Naive thymus-derived CD8-positive, alpha-beta T cell (primary cell): ENCODE measurements around the gene RNF126. TPM values are rescaled to one million over a fixed set of nuclear protein-coding genes. Genes with fewer than 3 reads are reported as not detected.
A peak's percentile ranks its signal among the peaks of the same experiment; 100 is the strongest.

ENCODE experiments used
- ATAC-seq, 2 donors: fragments of 150-1000 bp; cut with Tn5 transposase in 1 of 2; sonication (Bioruptor Pico), chemical (Tn5 transposase) in 1 of 2; 1 replicate in 1 of 2; 2 replicates in 1 of 2; pipeline ENCODE4 v1.10.0; 2021; ENCODE audit warnings: mild to moderate bottlenecking in 2 of 2, moderate library complexity in 2 of 2
- POLR2A ChIA-PET: fragments of 350-600 bp; sonication (Branson Sonifier 250); formaldehyde crosslinking; loops from one replicate; lab custom pipeline; 2021; ENCODE audit warnings: antibody characterized with exemption; lab: Charles Lee
- DNase-seq, 10 donors: peaks; one replicate each; pipeline versions ENCODE4 v3.0.0 to v3.0.0-alpha.2; 2020 to 2022
- H3K27ac Mint-ChIP-seq, 10 donors: one replicate each; pipeline ENCODE4 v1.8.0; 2020 to 2022; ENCODE audit warnings: mild to moderate bottlenecking in 10 of 10, mixed read lengths in 10 of 10, moderate library complexity in 4 of 10, inconsistent platforms in 1 of 10
- H3K27me3 Mint-ChIP-seq, 5 donors: one replicate each; pipeline ENCODE4 v1.8.0; 2021 to 2022; ENCODE audit warnings: mixed read lengths in 5 of 5
- H3K36me3 Mint-ChIP-seq, 3 donors: one replicate each; pipeline ENCODE4 v1.8.0; 2020 to 2022; ENCODE audit warnings: mixed read lengths in 3 of 3, mild to moderate bottlenecking in 2 of 3, inconsistent platforms in 1 of 3
- H3K4me1 Mint-ChIP-seq, 4 donors: one replicate each; pipeline ENCODE4 v1.8.0; 2021 to 2022; ENCODE audit warnings: mixed read lengths in 4 of 4
- H3K4me3 Mint-ChIP-seq, 10 donors: one replicate each; pipeline ENCODE4 v1.8.0; 2020 to 2022; ENCODE audit warnings: mild to moderate bottlenecking in 10 of 10, mixed read lengths in 10 of 10, moderate library complexity in 6 of 10, inconsistent platforms in 1 of 10
- H3K9me3 Mint-ChIP-seq, 9 donors: one replicate each; pipeline ENCODE4 v1.8.0; 2020 to 2022; ENCODE audit warnings: mixed read lengths in 9 of 9, mild to moderate bottlenecking in 3 of 9, inconsistent platforms in 1 of 9, moderate library complexity in 1 of 9
- polyA plus RNA-seq, 3 donors: library from polyadenylated mRNA; unstranded; fragments of 300-500 nt; fragmentation: Illumina TruSeq; gene quantifications; one replicate each; pipeline ENCODE4 v1.2.3, GENCODE V29; 2021
- total RNA-seq, 8 experiments: library from RNA in 2 of 8; stranded (reverse) in 2 of 8; gene quantifications; one replicate each; pipeline ENCODE4 v1.2.3 and lab custom pipeline; 2021 to 2026

The RNF126 gene
- total and polyA plus RNA-seq, 5 experiments from 2014 or later, result 56.2 to 125 (median 70.7) TPM

GRCh38 chr19:681029-682019, 18.3 kb upstream of the RNF126 start:
- POLR2A ChIA-PET, result interaction anchor here (0.6 to 1.5 kb wide), 4 partner anchors 20 to 175 kb away, joined by 4 to 5 read pairs (median 4); no protein-coding TSS in a partner anchor
- H3K9me3 Mint-ChIP-seq, result no peaks in the 10 kb centered on the region
- ATAC-seq (no peak), DNase-seq (peak in 8 of 10 donors; percentile 34 to 92 (median 62))
- peak overlapping the region; percentile 75 to 99 (median 96) for H3K4me3 Mint-ChIP-seq
- peak overlapping the region; percentile 86 to 99 (median 98) for H3K27ac Mint-ChIP-seq
- H3K27me3 Mint-ChIP-seq, result peaks cover 0 to 3% (median 0%) of the 10 kb centered on the region in 5 donors
- peaks cover 0 to 12% (median 4%) of the 10 kb centered on the region in 4 donors for H3K4me1 Mint-ChIP-seq
- no peaks in the 10 kb centered on the region for H3K36me3 Mint-ChIP-seq

GRCh38 chr19:680287-681028, 17.4 kb upstream of the RNF126 start:
- Mint-ChIP-seq H3K27me3 (peaks cover under 1 to 8% (median 1%) of the 10 kb centered on the region in 5 donors), H3K27ac (peak overlapping the region; percentile 86 to 99 (median 98)), H3K36me3 (no peaks in the 10 kb centered on the region), H3K4me1 (peaks cover 0 to 15% (median 5%) of the 10 kb centered on the region in 4 donors), H3K4me3 (peak overlapping the region; percentile 75 to 99 (median 96)), H3K9me3 (no peaks in the 10 kb centered on the region)
- ATAC-seq (peak; percentile 79 to 80), DNase-seq (peak; percentile 97 to 100 (median 100))
- POLR2A ChIA-PET, result interaction anchor here (0.6 to 2.0 kb wide), 7 partner anchors 17 to 174 kb away, joined by 4 to 15 read pairs (median 4); partner anchors contain the start of gene RNF126

GRCh38 chr19:679418-680286, 16.6 kb upstream of the RNF126 start:
- H3K4me3 Mint-ChIP-seq, result peak overlapping the region; percentile 56 to 97 (median 76)
- POLR2A ChIA-PET, result interaction anchor here (0.5 to 2.0 kb wide), 7 partner anchors 9 to 75 kb away, joined by 3 to 15 read pairs (median 4); partner anchors contain the start of genes POLRMT and RNF126
- DNase-seq (peak in 6 of 10 donors; percentile 19 to 39 (median 34)), ATAC-seq (peak in 1 of 2 donors; percentile 2)
- H3K4me1 Mint-ChIP-seq, result peaks cover 0 to 19% (median 7%) of the 10 kb centered on the region in 4 donors
- no peaks in the 10 kb centered on the region for H3K9me3 Mint-ChIP-seq
- H3K27me3 Mint-ChIP-seq, result peaks cover 5 to 15% (median 6%) of the 10 kb centered on the region in 5 donors
- H3K27ac Mint-ChIP-seq, result peak overlapping the region in 5 of 10 donors; percentile 13 to 63 (median 58)
- no peaks in the 10 kb centered on the region for H3K36me3 Mint-ChIP-seq

- peaks cover 5 to 19% (median 7%) of the 10 kb centered on the region in 5 donors for H3K27me3 Mint-ChIP-seq
- ATAC-seq (no peak), DNase-seq (no peak)
- H3K4me3 Mint-ChIP-seq, result peak overlapping the region; percentile 56 to 84 (median 74)
- peaks cover 0 to 19% (median 7%) of the 10 kb centered on the region in 4 donors for H3K4me1 Mint-ChIP-seq
- H3K27ac Mint-ChIP-seq, result peak overlapping the region in 4 of 10 donors; percentile 49 to 60 (median 54)
- H3K36me3 Mint-ChIP-seq, result no peaks in the 10 kb centered on the region
- POLR2A ChIA-PET, result interaction anchor here (0.5 to 2.0 kb wide), 5 partner anchors 8 to 45 kb away, joined by 3 to 15 read pairs (median 4); partner anchors contain the start of genes POLRMT and RNF126
- no peaks in the 10 kb centered on the region for H3K9me3 Mint-ChIP-seq
Measured at GRCh38 chr19:678791-679388, 15.9 kb upstream of the RNF126 start.

DNA sequence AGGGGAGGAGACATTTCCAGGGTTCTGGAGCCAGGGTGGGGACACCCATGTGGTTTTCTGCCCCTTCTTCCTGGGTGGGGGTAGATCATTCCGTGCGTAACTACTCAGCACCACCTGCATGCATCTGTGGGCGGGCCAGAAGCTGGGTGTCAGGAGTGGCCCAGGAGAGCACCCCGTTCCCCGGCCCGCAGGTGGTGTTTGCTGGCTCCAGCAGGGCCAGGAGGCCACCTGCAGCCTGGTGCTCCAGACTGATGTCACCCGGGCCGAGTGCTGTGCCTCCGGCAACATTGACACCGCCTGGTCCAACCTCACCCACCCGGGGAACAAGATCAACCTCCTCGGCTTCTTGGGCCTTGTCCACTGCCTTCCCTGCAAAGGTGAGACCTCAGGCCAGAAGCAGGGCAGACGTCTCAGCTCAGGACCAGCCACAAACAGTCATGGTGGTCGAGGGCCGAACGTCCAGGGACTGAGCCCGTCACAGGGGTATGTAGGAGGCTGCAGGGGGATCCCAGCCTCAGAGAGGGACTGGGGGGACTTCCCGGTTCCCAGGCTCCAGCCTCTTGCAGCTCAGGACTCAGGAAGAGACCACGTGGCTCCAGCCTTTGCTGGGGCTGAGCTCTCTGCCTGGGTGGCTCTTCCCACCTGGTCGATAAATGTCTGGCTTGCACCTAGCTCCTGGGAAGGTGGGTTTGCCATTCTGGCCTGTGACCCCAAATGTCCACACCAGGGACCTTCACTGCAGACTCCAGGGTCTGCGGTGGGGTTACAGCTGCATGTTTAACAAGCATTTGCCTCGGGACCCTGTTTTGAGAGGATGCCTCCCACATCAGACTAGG, 14.8 kb upstream of the RNF126 start:
- H3K4me1 Mint-ChIP-seq, result peaks cover 0 to 19% (median 8%) of the 10 kb centered on the region in 4 donors
- peak overlapping the region in 2 of 10 donors; percentile 51 to 53 for H3K27ac Mint-ChIP-seq
- H3K4me3 Mint-ChIP-seq, result peak overlapping the region in 6 of 10 donors; percentile 31 to 84 (median 50)
- peaks cover 7 to 24% (median 11%) of the 10 kb centered on the region in 5 donors for H3K27me3 Mint-ChIP-seq
- H3K9me3 Mint-ChIP-seq, result no peaks in the 10 kb centered on the region
- ATAC-seq, result no peak
- H3K36me3 Mint-ChIP-seq, result no peaks in the 10 kb centered on the region
- no peak for DNase-seq
- POLR2A ChIA-PET, result interaction anchor here (1.0 to 1.6 kb wide), 2 partner anchors 15 to 17 kb away, joined by 4 to 8 read pairs; partner anchors contain the start of genes PRSS57 and RNF126

- H3K27me3 Mint-ChIP-seq, result peaks cover 7 to 27% (median 11%) of the 10 kb centered on the region in 5 donors
- POLR2A ChIA-PET, result interaction anchor here (0.5 to 1.6 kb wide), 4 partner anchors 14 to 27 kb away, joined by 4 to 8 read pairs (median 6); partner anchors contain the start of genes PRSS57 and RNF126
- H3K4me3 Mint-ChIP-seq, result no peak overlapping the region
- H3K9me3 Mint-ChIP-seq, result no peaks in the 10 kb centered on the region
- no peaks in the 10 kb centered on the region for H3K36me3 Mint-ChIP-seq
- no peak for ATAC-seq
- H3K4me1 Mint-ChIP-seq, result peaks cover 0 to 19% (median 8%) of the 10 kb centered on the region in 4 donors
- H3K27ac Mint-ChIP-seq, result no peak overlapping the region
- DNase-seq, result no peak
Measured at GRCh38 chr19:677201-677600, 14.2 kb upstream of the RNF126 start.

DNA sequence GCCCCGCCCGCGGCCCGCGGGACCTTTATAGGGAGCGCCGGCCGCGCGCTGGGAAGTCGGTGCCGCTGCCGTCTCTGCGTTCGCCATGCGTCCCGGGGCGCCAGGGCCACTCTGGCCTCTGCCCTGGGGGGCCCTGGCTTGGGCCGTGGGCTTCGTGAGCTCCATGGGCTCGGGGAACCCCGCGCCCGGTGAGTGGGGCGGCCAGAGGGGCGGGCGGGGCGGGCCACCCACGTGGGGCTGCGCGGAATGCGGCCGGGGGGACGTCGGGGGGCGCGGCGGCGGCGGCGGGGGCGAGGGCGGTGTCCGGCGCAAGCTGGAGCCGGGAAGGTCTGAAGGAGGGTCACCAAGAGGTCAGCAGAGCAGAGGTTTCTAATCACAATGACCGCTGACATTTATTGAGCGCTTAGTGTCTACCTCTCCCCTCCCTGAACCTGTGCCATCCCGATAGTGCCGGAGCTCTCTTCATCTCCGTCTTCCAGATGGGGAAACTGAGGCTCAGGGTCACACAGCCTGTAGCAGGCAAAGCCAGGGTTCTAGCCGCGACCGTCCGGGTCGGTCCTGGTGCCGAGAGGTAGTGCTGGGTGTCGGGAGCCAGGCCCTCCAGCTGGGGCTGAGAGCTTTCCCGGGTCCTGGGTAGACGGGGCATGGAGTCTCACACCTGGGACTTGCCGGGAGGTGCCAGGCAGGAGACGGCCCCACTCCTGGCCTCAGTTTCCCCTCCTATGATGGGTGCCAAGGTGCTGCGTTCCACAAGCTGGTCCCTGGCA, 13.5 kb upstream of the RNF126 start, which contains the start of gene FSTL3:
Gene FSTL3, plus strand, starts transcription at position 54 of the 767 bp plus-strand sequence. Its CDS starts 32 bp downstream, at position 86.
- peaks cover 7 to 29% (median 11%) of the 10 kb centered on the region in 5 donors for H3K27me3 Mint-ChIP-seq
- peak within 1 kb of the TSS in 2 of 10 donors; percentile 14 to 32 for H3K27ac Mint-ChIP-seq
- H3K36me3 Mint-ChIP-seq, result no peaks in the 10 kb centered on the region
- H3K4me1 Mint-ChIP-seq, result peaks cover 0 to 17% (median 8%) of the 10 kb centered on the region in 4 donors
- peak within 1 kb of the TSS in 9 of 10 donors; percentile 3 to 73 (median 57) for H3K4me3 Mint-ChIP-seq
- ATAC-seq, result no peak
- DNase-seq, result peak in 1 of 10 donors; percentile 59
- POLR2A ChIA-PET, result interaction anchor here (0.5 to 1.6 kb wide), 3 partner anchors 13 to 26 kb away, joined by 5 to 8 read pairs (median 6); partner anchors contain the start of gene RNF126
- no peaks in the 10 kb centered on the region for H3K9me3 Mint-ChIP-seq

DNA sequence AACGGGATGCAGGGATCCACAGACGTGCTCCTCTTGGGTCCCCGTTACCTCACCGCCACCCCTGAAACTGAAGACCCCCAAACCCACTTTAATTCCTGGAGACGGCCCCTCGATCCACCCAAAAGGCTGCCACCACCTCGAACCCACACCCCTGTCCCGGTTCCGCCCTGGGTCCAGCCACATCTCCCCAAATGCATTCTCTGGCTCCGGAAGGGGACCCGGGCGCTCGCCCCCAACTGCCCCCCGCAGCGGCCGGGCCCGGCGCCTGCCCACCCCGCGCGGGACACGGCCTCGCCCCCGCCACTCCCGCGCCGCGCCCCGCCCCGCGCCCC, 13.0 kb upstream of the RNF126 start:
- H3K27me3 Mint-ChIP-seq, result peaks cover 7 to 29% (median 11%) of the 10 kb centered on the region in 5 donors
- H3K9me3 Mint-ChIP-seq, result no peaks in the 10 kb centered on the region
- no peaks in the 10 kb centered on the region for H3K36me3 Mint-ChIP-seq
- DNase-seq, result no peak
- POLR2A ChIA-PET, result interaction anchor here (0.6 to 1.0 kb wide), 2 partner anchors 13 to 64 kb away, joined by 5 to 6 read pairs; partner anchors contain the start of gene RNF126
- peaks cover 0 to 17% (median 8%) of the 10 kb centered on the region in 4 donors for H3K4me1 Mint-ChIP-seq
- no peak for ATAC-seq
- peak overlapping the region in 1 of 10 donors; percentile 48 for H3K4me3 Mint-ChIP-seq
- no peak overlapping the region for H3K27ac Mint-ChIP-seq
